ENCODE results near the gene B3GAT1.

- TF ChIP-seq CTCF (IDR thresholded peaks at IDR 0.05): no peak
- TF ChIP-seq POLR2A (IDR thresholded peaks at IDR 0.05): no peak
These were observed 9.1 kb downstream of the B3GAT1 start for GRCh38 chr11:134402910-134403309.
